Measurements from ENCODE around the gene SLC6A19.

GRCh38 chr5:1167361-1167727, 34.1 kb upstream of the SLC6A19 start:
- TF ChIP-seq EZH2phosphoT487 (IDR thresholded peaks at IDR 0.05) = no peak
- TF ChIP-seq CTCF (IDR thresholded peaks at IDR 0.05) = no peak

Data from neural progenitor cell (in vitro differentiated cells).